H9 (cell line): Measurements from ENCODE around the gene NBEAL1. TPM values are rescaled to one million over a fixed set of nuclear protein-coding genes. Genes with fewer than 3 reads are reported as not detected.

Experiments
- DNase-seq: peaks from one replicate; pipeline ENCODE4 v3.0.0-alpha.2; 2017
- H2AFZ ChIP-seq: one replicate; pipeline ENCODE4 v1.6.1; 2013; ENCODE audit warnings: mild to moderate bottlenecking, low read length, control low read depth, moderate library complexity
- H2AK5ac ChIP-seq: 2 replicates; pipeline ENCODE4 v1.6.1; 2013; ENCODE audit warnings: low read length, control low read depth, mixed read lengths; ENCODE audit not compliant: insufficient read length
- H2BK120ac ChIP-seq: one replicate; pipeline ENCODE4 v1.6.1; 2013; ENCODE audit warnings: low read depth, mild to moderate bottlenecking, low read length, control low read depth, inconsistent platforms; ENCODE audit not compliant: poor library complexity, severe bottlenecking
- H2BK12ac ChIP-seq: 2 replicates; pipeline ENCODE4 v1.6.1; 2013; ENCODE audit warnings: low read length, control low read depth, mixed read lengths, low read depth; ENCODE audit not compliant: insufficient read length
- H2BK15ac ChIP-seq: 2 replicates; pipeline ENCODE4 v1.6.1; 2013; ENCODE audit warnings: low read depth, low read length, control low read depth
- H2BK20ac ChIP-seq: one replicate; pipeline ENCODE4 v1.6.1; 2013; ENCODE audit warnings: low read depth, mild to moderate bottlenecking, low read length, control low read depth, inconsistent platforms; ENCODE audit not compliant: poor library complexity, severe bottlenecking
- H2BK5ac ChIP-seq: 2 replicates; pipeline ENCODE4 v1.6.1; 2013; ENCODE audit warnings: low read length, control low read depth, mixed read lengths; ENCODE audit not compliant: insufficient read length
- H3K14ac ChIP-seq: 2 replicates; pipeline ENCODE4 v1.6.1; 2013; ENCODE audit warnings: low read length, control low read depth; ENCODE audit not compliant: insufficient read depth
- H3K18ac ChIP-seq: 2 replicates; pipeline ENCODE4 v1.6.1; 2013; ENCODE audit warnings: low read depth, mild to moderate bottlenecking, mixed read lengths, low read length, control low read depth; ENCODE audit not compliant: insufficient read length
- H3K23ac ChIP-seq: 2 replicates; pipeline ENCODE4 v1.6.1; 2013; ENCODE audit warnings: low read length, control low read depth, mixed read lengths, low read depth; ENCODE audit not compliant: insufficient read length
- H3K23me2 ChIP-seq: 2 replicates; pipeline ENCODE4 v1.6.1; 2013; ENCODE audit warnings: low read depth, mild to moderate bottlenecking, mixed read lengths, low read length, control low read depth; ENCODE audit not compliant: insufficient read length, poor library complexity, severe bottlenecking
- H3K27ac ChIP-seq: 2 replicates; pipeline ENCODE4 v1.5.1; 2013; ENCODE audit warnings: low read length, control low read depth, mixed read lengths, low read depth; ENCODE audit not compliant: insufficient read length
- H3K27me3 ChIP-seq: 2 replicates; pipeline ENCODE4 v1.6.1; 2013; ENCODE audit warnings: low read length, control low read depth, inconsistent platforms; ENCODE audit not compliant: insufficient read depth
- H3K4ac ChIP-seq: 2 replicates; pipeline ENCODE4 v1.6.1; 2013; ENCODE audit warnings: low read depth, mild to moderate bottlenecking, control low read depth, inconsistent platforms, low read length, moderate library complexity
- H3K4me1 ChIP-seq: 2 replicates; pipeline ENCODE4 v1.6.1; 2013; ENCODE audit warnings: low read length, control low read depth, inconsistent platforms; ENCODE audit not compliant: insufficient read depth
- H3K4me2 ChIP-seq: 2 replicates; pipeline ENCODE4 v1.6.1; 2013; ENCODE audit warnings: low read length, control low read depth, mixed read lengths; ENCODE audit not compliant: insufficient read length, insufficient read depth
- H3K56ac ChIP-seq: 2 replicates; pipeline ENCODE4 v1.6.1; 2013; ENCODE audit warnings: low read depth, mild to moderate bottlenecking, mixed read lengths, low read length, control low read depth; ENCODE audit not compliant: insufficient read length
- H3K79me1 ChIP-seq: 2 replicates; pipeline ENCODE4 v1.6.1; 2013; ENCODE audit warnings: low read depth, mild to moderate bottlenecking, moderate library complexity, low read length, control low read depth, inconsistent platforms; ENCODE audit not compliant: insufficient read depth, poor library complexity, severe bottlenecking
- H3K79me2 ChIP-seq: 2 replicates; pipeline ENCODE4 v1.6.1; 2013; ENCODE audit warnings: low read length, control low read depth, inconsistent platforms; ENCODE audit not compliant: insufficient read depth
- H3K9ac ChIP-seq: 2 replicates; pipeline ENCODE4 v1.6.1; 2013; ENCODE audit warnings: low read length, control low read depth, mixed read lengths; ENCODE audit not compliant: insufficient read length; ENCODE audit errors: extremely low read depth
- H3K9me3 ChIP-seq: one replicate; pipeline ENCODE4 v1.6.1; 2013; ENCODE audit warnings: low read depth, low read length, inconsistent platforms; ENCODE audit not compliant: control insufficient read depth
- H3T11ph ChIP-seq: one replicate; pipeline ENCODE4 v1.6.1; 2013; ENCODE audit warnings: mild to moderate bottlenecking, low read length, control low read depth, inconsistent platforms
- H4K20me1 ChIP-seq: one replicate; pipeline ENCODE4 v1.6.1; 2013; ENCODE audit not compliant: control insufficient read depth, insufficient read length, insufficient read depth
- H4K5ac ChIP-seq: 2 replicates; pipeline ENCODE4 v1.6.1; 2013; ENCODE audit warnings: low read depth, mild to moderate bottlenecking, mixed read lengths, low read length, control low read depth; ENCODE audit not compliant: insufficient read length
- H4K8ac ChIP-seq: replicated peaks from 2 replicates; pipeline ENCODE4 v1.6.1; 2013; ENCODE audit warnings: low read length, control low read depth, mixed read lengths, low read depth; ENCODE audit not compliant: insufficient read length
- H4K91ac ChIP-seq: 2 replicates; pipeline ENCODE4 v1.6.1; 2013; ENCODE audit warnings: low read depth, mild to moderate bottlenecking, moderate library complexity, mixed read lengths, low read length, control low read depth; ENCODE audit not compliant: insufficient read length
- H3K27ac Mint-ChIP-seq, 3 experiments: 2 replicates in 2 of 3; 3 replicates in 1 of 3; pipeline ENCODE4 v1.8.0; 2020 to 2021; ENCODE audit warnings: mixed read lengths in 3 of 3, mild to moderate bottlenecking in 1 of 3, moderate library complexity in 1 of 3
- H3K27me3 Mint-ChIP-seq: 2 replicates; pipeline ENCODE4 v1.8.0; 2021; ENCODE audit warnings: low read depth, mild to moderate bottlenecking, moderate library complexity, mixed read lengths
- H3K36me3 Mint-ChIP-seq, 3 experiments: 2 replicates in 2 of 3; 3 replicates in 1 of 3; pipeline ENCODE4 v1.8.0; 2020 to 2021; ENCODE audit warnings: low read depth in 3 of 3, mixed read lengths in 3 of 3; ENCODE audit not compliant: insufficient read depth in 1 of 3
- H3K4me1 Mint-ChIP-seq, 2 experiments: 2 replicates each; pipeline ENCODE4 v1.8.0; 2020; ENCODE audit warnings: mixed read lengths in 2 of 2
- H3K4me3 Mint-ChIP-seq, 2 experiments: 2 replicates in 1 of 2; 3 replicates in 1 of 2; pipeline ENCODE4 v1.8.0; 2020 to 2021; ENCODE audit warnings: mild to moderate bottlenecking in 2 of 2, mixed read lengths in 2 of 2, moderate library complexity in 1 of 2
- H3K9me3 Mint-ChIP-seq, 2 experiments: 2 replicates in 1 of 2; 3 replicates in 1 of 2; pipeline ENCODE4 v1.8.0; 2020; ENCODE audit warnings: mild to moderate bottlenecking in 2 of 2, mixed read lengths in 2 of 2, moderate library complexity in 1 of 2
- WGBS: extraction: QIAGEN DNeasy Blood & Tissue Kit; methylation state at CpG from one replicate; pipeline ENCODE4 v1.1.7; 2013; ENCODE audit warnings: missing lambda C conversion rate, low lambda C conversion rate, mixed read lengths; ENCODE audit not compliant: insufficient read length; ENCODE audit errors: extremely low coverage; 5-methylcytosine and 5-hydroxymethylcytosine counted together
- total RNA-seq: library from RNA; stranded (reverse); gene quantifications from 2 replicates; pipeline ENCODE4 v1.2.1, GENCODE V29; 2021
- TF ChIP-seq, protein P1 (sequence below): fragments of 200-600 bp; sonication (generic); conservative IDR thresholded peaks from 3 replicates; pipeline ENCODE4 v1.8.0; 2021; ENCODE audit warnings: antibody characterized with exemption, mild to moderate bottlenecking

The NBEAL1 gene
- total RNA-seq, 1 experiment from 2014 or later, result 10.1 TPM

DNA sequence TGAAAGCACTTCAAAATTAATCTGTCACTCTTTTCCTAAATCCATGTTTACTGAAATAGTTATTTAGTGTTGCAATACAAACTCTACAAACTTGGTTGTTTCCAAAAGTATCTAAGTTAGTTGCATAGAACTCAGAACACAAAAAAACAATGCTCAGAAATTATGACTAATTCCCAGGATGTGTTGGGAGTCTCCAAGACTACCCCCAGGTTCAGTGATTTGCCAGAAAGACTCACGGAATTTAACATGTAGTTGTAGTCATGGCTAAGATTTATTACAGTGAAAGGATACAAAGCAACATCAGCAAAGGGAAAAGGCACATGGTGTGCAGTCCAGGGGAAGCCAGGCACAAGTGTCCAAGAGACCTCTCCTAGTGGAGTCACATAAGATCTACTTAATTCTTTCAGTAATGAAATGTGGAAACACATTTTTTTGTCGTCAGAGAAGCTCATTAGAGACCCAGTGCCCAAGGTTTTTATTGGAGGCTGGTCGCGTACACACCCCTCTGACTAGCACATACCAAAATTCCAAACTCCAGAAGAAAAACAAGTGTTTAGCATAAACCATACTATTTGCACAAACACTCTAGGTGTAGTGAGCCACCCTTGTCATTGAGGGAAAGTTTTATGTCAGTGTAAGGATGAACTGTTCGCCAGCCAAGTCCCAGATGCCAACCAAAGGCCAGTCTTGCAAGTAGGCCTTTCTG lies 180.8 kb downstream of the NBEAL1 start:
- no peaks in the 10 kb centered on the region for H3K9me3 Mint-ChIP-seq
- Histone ChIP-seq H2BK12ac (no peak overlapping the region), H3K4ac (no peak overlapping the region), H3K23me2 (no peaks in the 10 kb centered on the region), H3K4me2 (no peak overlapping the region), H4K8ac (no peak overlapping the region), H3K79me2 (no peaks in the 10 kb centered on the region), H4K5ac (no peak overlapping the region), H3K4me1 (no peaks in the 10 kb centered on the region), H3K18ac (no peak overlapping the region), H3T11ph (no peak overlapping the region), H3K9me3 (no peaks in the 10 kb centered on the region), H2AFZ (no peak overlapping the region), H3K79me1 (no peaks in the 10 kb centered on the region), H2BK15ac (no peak overlapping the region), H3K23ac (no peak overlapping the region), H2BK120ac (no peak overlapping the region), H3K9ac (no peak overlapping the region), H3K27ac (no peak overlapping the region), H2AK5ac (no peak overlapping the region), H3K27me3 (no peaks in the 10 kb centered on the region), H4K91ac (no peak overlapping the region), H3K14ac (no peak overlapping the region), H3K56ac (no peak overlapping the region), H4K20me1 (no peaks in the 10 kb centered on the region), H2BK20ac (no peak overlapping the region), H2BK5ac (no peak overlapping the region)
- TF ChIP-seq, protein P1, sequence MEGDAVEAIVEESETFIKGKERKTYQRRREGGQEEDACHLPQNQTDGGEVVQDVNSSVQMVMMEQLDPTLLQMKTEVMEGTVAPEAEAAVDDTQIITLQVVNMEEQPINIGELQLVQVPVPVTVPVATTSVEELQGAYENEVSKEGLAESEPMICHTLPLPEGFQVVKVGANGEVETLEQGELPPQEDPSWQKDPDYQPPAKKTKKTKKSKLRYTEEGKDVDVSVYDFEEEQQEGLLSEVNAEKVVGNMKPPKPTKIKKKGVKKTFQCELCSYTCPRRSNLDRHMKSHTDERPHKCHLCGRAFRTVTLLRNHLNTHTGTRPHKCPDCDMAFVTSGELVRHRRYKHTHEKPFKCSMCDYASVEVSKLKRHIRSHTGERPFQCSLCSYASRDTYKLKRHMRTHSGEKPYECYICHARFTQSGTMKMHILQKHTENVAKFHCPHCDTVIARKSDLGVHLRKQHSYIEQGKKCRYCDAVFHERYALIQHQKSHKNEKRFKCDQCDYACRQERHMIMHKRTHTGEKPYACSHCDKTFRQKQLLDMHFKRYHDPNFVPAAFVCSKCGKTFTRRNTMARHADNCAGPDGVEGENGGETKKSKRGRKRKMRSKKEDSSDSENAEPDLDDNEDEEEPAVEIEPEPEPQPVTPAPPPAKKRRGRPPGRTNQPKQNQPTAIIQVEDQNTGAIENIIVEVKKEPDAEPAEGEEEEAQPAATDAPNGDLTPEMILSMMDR, result no peak
- no CpG with 5 or more reads among the region's 5 CpGs for WGBS
- H3K27ac Mint-ChIP-seq, result peak overlapping the region in 1 of 3 experiments; percentile 85; a peak in 2 of 7 replicates
- H3K27me3 Mint-ChIP-seq, result no peaks in the 10 kb centered on the region
- H3K4me3 Mint-ChIP-seq, result no peak overlapping the region
- H3K4me1 Mint-ChIP-seq, result no peaks in the 10 kb centered on the region
- no peak for DNase-seq
- H3K36me3 Mint-ChIP-seq, result peaks cover 2 to 6% (median 4%) of the 10 kb centered on the region in 3 experiments; a peak in 6 of 7 replicates
